Fibroblast of lung (primary cell): ENCODE data around the gene MYO1F. TPM values are rescaled to one million over a fixed set of nuclear protein-coding genes. Genes with fewer than 3 reads are reported as not detected.

Experiments
- DNase-seq, 2 donors: peaks; one replicate each; pipeline versions ENCODE4 v3.0.0 to v3.0.0-alpha.2; 2010; ENCODE audit warnings: low read depth in 2 of 2
- H2AFZ ChIP-seq: 2 replicates; pipeline ENCODE4 v1.5.1; 2012; ENCODE audit warnings: low read length, control low read depth, inconsistent platforms
- H3K27ac ChIP-seq: 2 replicates; pipeline ENCODE4 v1.5.1; 2011; ENCODE audit warnings: low read length, control low read depth; ENCODE audit not compliant: insufficient read depth
- H3K27me3 ChIP-seq: 2 replicates; pipeline ENCODE4 v1.5.1; 2011; ENCODE audit warnings: mild to moderate bottlenecking, low read length; ENCODE audit not compliant: control insufficient read depth, insufficient read depth
- H3K36me3 ChIP-seq: 2 replicates; pipeline ENCODE4 v1.5.1; 2011; ENCODE audit warnings: low read length; ENCODE audit not compliant: control insufficient read depth, insufficient read depth
- H3K4me1 ChIP-seq: 2 replicates; pipeline ENCODE4 v1.5.1; 2011; ENCODE audit warnings: low read length; ENCODE audit not compliant: control insufficient read depth, insufficient read depth; ENCODE audit errors: extremely low read depth
- H3K4me2 ChIP-seq: 2 replicates; pipeline ENCODE4 v1.5.1; 2011; ENCODE audit warnings: low read length, control low read depth; ENCODE audit not compliant: insufficient read depth; ENCODE audit errors: extremely low read depth
- H3K4me3 ChIP-seq, 4 experiments: fragments of 200-600 bp in 1 of 4; sonication (generic) in 1 of 4; replicated peaks in 1 of 4; 2 replicates each; pipeline ENCODE4 v1.5.1; 2011 to 2016; ENCODE audit warnings: low read length in 4 of 4, low read depth in 3 of 4, mild to moderate bottlenecking in 3 of 4, control low read depth in 2 of 4, inconsistent platforms in 1 of 4, mixed read lengths in 1 of 4; ENCODE audit not compliant: insufficient read depth in 1 of 4; ENCODE audit errors: control extremely low read depth in 1 of 4
- H3K79me2 ChIP-seq: 2 replicates; pipeline ENCODE4 v1.5.1; 2012; ENCODE audit warnings: mild to moderate bottlenecking, low read length, inconsistent platforms; ENCODE audit not compliant: control insufficient read depth, insufficient read depth
- H3K9ac ChIP-seq: 2 replicates; pipeline ENCODE4 v1.5.1; 2011; ENCODE audit warnings: mild to moderate bottlenecking, low read length, control low read depth; ENCODE audit not compliant: insufficient read depth
- H3K9me3 ChIP-seq: 2 replicates; pipeline ENCODE4 v1.5.1; 2012; ENCODE audit warnings: low read depth, low read length; ENCODE audit not compliant: control insufficient read depth, insufficient read depth
- H4K20me1 ChIP-seq: 2 replicates; pipeline ENCODE4 v1.5.1; 2011; ENCODE audit warnings: low read length; ENCODE audit not compliant: control insufficient read depth, insufficient read depth; ENCODE audit errors: extremely low read depth
- CTCF ChIP-seq, 2 donors: IDR thresholded peaks in 1 of 2; conservative IDR thresholded peaks in 1 of 2; 1 replicate in 1 of 2; 2 replicates in 1 of 2; pipeline ENCODE4 v1.5.1; 2011 to 2012; ENCODE audit warnings: low read length in 2 of 2, control low read depth in 1 of 2, inconsistent platforms in 1 of 2, low read depth in 1 of 2, mild to moderate bottlenecking in 1 of 2
- EZH2 ChIP-seq: IDR thresholded peaks from 2 replicates; pipeline ENCODE4 v1.5.1; 2012; ENCODE audit warnings: low read length, control low read depth, mild to moderate bottlenecking; ENCODE audit errors: missing control alignments
- polyA plus RNA-seq, 2 donors: library from polyadenylated mRNA; depleted of rRNA in 1 of 2; stranded (reverse) in 1 of 2; unstranded in 1 of 2; fragments of >200 nt; gene quantifications; 2 replicates each; pipeline ENCODE4 v1.2.1, GENCODE V29; 2011 to 2012; ENCODE audit warnings: missing spikeins in 1 of 2
- total RNA-seq: library from RNA; depleted of rRNA; stranded (reverse); fragments of >200 nt; gene quantifications from 2 replicates; pipeline ENCODE4 v1.2.1, GENCODE V29; 2014

The MYO1F gene
- total and polyA plus RNA-seq, 2 donors (not counting 1 experiment from before 2014, with no cell fraction given): 0.08 to 0.17 TPM

GRCh38 chr19:8610936-8611300 lies 33.7 kb upstream of the MYO1F start:
- Histone ChIP-seq H3K4me2 (no peak overlapping the region), H3K79me2 (no peaks in the 10 kb centered on the region), H3K9ac (no peak overlapping the region), H2AFZ (no peak overlapping the region), H3K9me3 (no peaks in the 10 kb centered on the region), H3K36me3 (no peaks in the 10 kb centered on the region), H3K4me3 (no peak overlapping the region), H4K20me1 (no peaks in the 10 kb centered on the region), H3K4me1 (peaks cover 7% of the 10 kb centered on the region), H3K27me3 (no peaks in the 10 kb centered on the region), H3K27ac (no peak overlapping the region)
- TF ChIP-seq CTCF (conservative IDR thresholded peaks at IDR 0.05 in 1 of 2, IDR thresholded peaks at IDR 0.05 in 1 of 2; ENCODE audit: low read depth in 1 of 2, low read length in 2 of 2) (no peak), EZH2 (no peak)
- no peak for DNase-seq

DNA sequence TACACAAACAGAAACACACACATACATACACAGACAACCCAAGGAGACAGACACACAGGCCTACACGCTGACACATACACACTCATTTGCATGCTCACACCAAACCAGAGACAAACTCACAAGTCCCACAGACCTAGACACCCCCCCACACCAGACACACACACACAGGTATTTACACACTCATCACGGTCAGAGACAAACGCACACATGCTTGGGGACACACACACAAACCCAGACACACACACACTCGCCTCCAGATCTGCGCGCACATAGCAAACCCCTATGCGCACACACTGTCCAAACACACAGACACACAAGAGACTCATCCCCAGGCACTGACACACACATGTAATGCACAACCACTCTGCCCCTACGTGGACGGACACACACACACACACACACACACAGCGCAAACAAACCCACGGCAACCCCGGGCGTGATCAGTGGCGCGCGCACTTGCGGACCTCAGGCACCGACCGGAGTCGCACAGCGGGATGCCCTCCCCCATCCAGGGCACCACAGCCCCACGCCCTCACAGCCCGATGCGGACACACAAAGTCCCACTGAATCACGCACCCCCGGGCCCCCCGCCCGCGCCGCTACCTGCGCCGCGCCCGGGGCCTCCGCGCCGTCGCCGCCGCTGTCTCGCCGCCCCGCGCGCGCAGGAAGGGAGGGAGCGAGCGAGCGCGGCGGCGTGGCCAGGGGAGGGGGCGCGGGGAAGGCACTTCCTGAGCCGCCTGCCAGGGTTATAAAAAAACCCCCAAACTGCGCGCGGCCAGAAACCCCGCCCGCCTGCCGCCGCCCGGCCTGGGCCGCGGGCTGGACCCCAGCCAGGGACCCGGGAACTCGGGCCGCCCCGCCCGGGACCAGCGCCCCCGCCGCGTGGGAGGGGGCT lies 33.0 kb upstream of the MYO1F start, which contains the start of gene ADAMTS10:
Gene ADAMTS10 (minus strand): TSS at position 675 of the 895 bp plus-strand sequence. CDS start 5,005 bp downstream, outside the sequence.
- peak; percentile 44 to 63 for DNase-seq
- TF ChIP-seq EZH2: no peak
- no peak for TF ChIP-seq CTCF (conservative IDR thresholded peaks at IDR 0.05 in 1 of 2, IDR thresholded peaks at IDR 0.05 in 1 of 2; ENCODE audit: low read depth in 1 of 2, low read length in 2 of 2)
- Histone ChIP-seq H3K36me3 (no peaks in the 10 kb centered on the region), H3K79me2 (no peaks in the 10 kb centered on the region), H3K4me1 (peaks cover 7% of the 10 kb centered on the region), H3K9ac (peak within 1 kb of the TSS; percentile 70), H4K20me1 (no peaks in the 10 kb centered on the region), H3K27ac (peak within 1 kb of the TSS; percentile 9), H3K4me2 (peak within 1 kb of the TSS; percentile 90), H3K9me3 (no peaks in the 10 kb centered on the region), H3K4me3 (peak within 1 kb of the TSS; percentile 39 to 84 (median 62)), H3K27me3 (no peaks in the 10 kb centered on the region), H2AFZ (peak within 1 kb of the TSS; percentile 88)

- Histone ChIP-seq H3K27me3 (no peaks in the 10 kb centered on the region), H3K4me2 (peak overlapping the region; percentile 90), H3K79me2 (no peaks in the 10 kb centered on the region), H3K27ac (peak overlapping the region; percentile 54), H3K36me3 (no peaks in the 10 kb centered on the region), H2AFZ (peak overlapping the region; percentile 89), H3K9ac (peak overlapping the region; percentile 70), H4K20me1 (no peaks in the 10 kb centered on the region), H3K4me1 (peaks cover 7% of the 10 kb centered on the region), H3K4me3 (peak overlapping the region; percentile 39 to 84 (median 62)), H3K9me3 (no peaks in the 10 kb centered on the region)
- DNase-seq: peak; percentile 59 to 85
- TF ChIP-seq EZH2 (no peak), CTCF (conservative IDR thresholded peaks at IDR 0.05 in 1 of 2, IDR thresholded peaks at IDR 0.05 in 1 of 2; ENCODE audit: low read depth in 1 of 2, low read length in 2 of 2) (peak; percentile 14 to 21)
Measured at GRCh38 chr19:8609279-8610040, 32.2 kb upstream of the MYO1F start.
